ENCODE results near the gene SPRED1.
"Not testable (repeated sequence)": the region's sequence is repeated elsewhere in the genome, so short reads cannot be mapped to it uniquely, and the experiment has no call there.

SPRED1 gene

GRCh38 chr15:38263996-38264395 is 11.4 kb downstream of the SPRED1 start:
- Histone ChIP-seq H3K27ac (no peak overlapping the region), H3K4me3 (ENCODE audit: low read depth, low read length) (no peak overlapping the region), H3K27me3 (replicated peaks) (no peaks in the 10 kb centered on the region), H3K36me3 (replicated peaks) (peaks cover 1% of the 10 kb centered on the region)
- TF ChIP-seq CTCF (IDR thresholded peaks at IDR 0.05; ENCODE audit: low read depth, low read length, missing control alignments): no peak
- in situ Hi-C loops (cut with HindIII; ENCODE audit: low pct_ligation_motif_present, low sequenced_read_pairs): no loop called here
- peak; percentile 44 for DNase-seq

- peak; percentile 20 for DNase-seq
- in situ Hi-C loops (cut with HindIII; ENCODE audit: low pct_ligation_motif_present, low sequenced_read_pairs): no loop called here
- Histone ChIP-seq H3K27me3 (replicated peaks) (no peaks in the 10 kb centered on the region), H3K36me3 (replicated peaks) (peaks cover 5% of the 10 kb centered on the region), H3K4me3 (ENCODE audit: low read depth, low read length) (no peak overlapping the region), H3K27ac (no peak overlapping the region)
- no peak for TF ChIP-seq CTCF (IDR thresholded peaks at IDR 0.05; ENCODE audit: low read depth, low read length, missing control alignments)
These were observed 13.8 kb downstream of the SPRED1 start for GRCh38 chr15:38266247-38266986.

GRCh38 chr15:38267421-38268022 is 14.9 kb downstream of the SPRED1 start:
- TF ChIP-seq CTCF (IDR thresholded peaks at IDR 0.05; ENCODE audit: low read depth, low read length, missing control alignments): no peak
- no peak for DNase-seq
- in situ Hi-C loops (cut with HindIII; ENCODE audit: low pct_ligation_motif_present, low sequenced_read_pairs): no loop called here

GRCh38 chr15:38271144-38271543 is 18.5 kb downstream of the SPRED1 start:
- DNase-seq: no peak
- no peak overlapping the region for H3K27ac ChIP-seq
- H3K36me3 ChIP-seq (replicated peaks): peaks cover 5% of the 10 kb centered on the region
- in situ Hi-C loops (cut with HindIII; ENCODE audit: low pct_ligation_motif_present, low sequenced_read_pairs): no loop called here
- H3K4me3 ChIP-seq (ENCODE audit: low read depth, low read length): no peak overlapping the region
- H3K27me3 ChIP-seq (replicated peaks): no peaks in the 10 kb centered on the region
- TF ChIP-seq CTCF (IDR thresholded peaks at IDR 0.05; ENCODE audit: low read depth, low read length, missing control alignments): no peak

More at GRCh38 chr15:38267421-38268022, 14.9 kb downstream of the SPRED1 start:
- H3K4me3 ChIP-seq (ENCODE audit: low read depth, low read length): no peak overlapping the region
- H3K27me3 ChIP-seq (replicated peaks): no peaks in the 10 kb centered on the region
- no peak overlapping the region for H3K27ac ChIP-seq
- peaks cover 5% of the 10 kb centered on the region for H3K36me3 ChIP-seq (replicated peaks)

GRCh38 chr15:38271895-38272294 is 19.3 kb downstream of the SPRED1 start:
- Histone ChIP-seq H3K4me3 (ENCODE audit: low read depth, low read length) (no peak overlapping the region), H3K36me3 (replicated peaks) (peaks cover 5% of the 10 kb centered on the region), H3K27me3 (replicated peaks) (no peaks in the 10 kb centered on the region), H3K27ac (no peak overlapping the region)
- DNase-seq: no peak
- TF ChIP-seq CTCF (IDR thresholded peaks at IDR 0.05; ENCODE audit: low read depth, low read length, missing control alignments): no peak
- in situ Hi-C loops (cut with HindIII; ENCODE audit: low pct_ligation_motif_present, low sequenced_read_pairs): no loop called here

GRCh38 chr15:38272431-38272830 is 19.8 kb downstream of the SPRED1 start:
- H3K36me3 ChIP-seq (replicated peaks); H3K27ac ChIP-seq; DNase-seq; H3K4me3 ChIP-seq (ENCODE audit: low read depth, low read length); in situ Hi-C loops (cut with HindIII; ENCODE audit: low pct_ligation_motif_present, low sequenced_read_pairs); H3K27me3 ChIP-seq (replicated peaks): not testable (repeated sequence)
